Measurements from ENCODE around the gene PIGS.

PIGS gene

GRCh38 chr17:28549236-28550132 is 21.8 kb downstream of the PIGS start:
- DNase-seq: peak; percentile 57 to 67

GRCh38 chr17:28548417-28549130 is 22.8 kb downstream of the PIGS start:
- DNase-seq: no peak

- peak; percentile 88 for DNase-seq
These were observed 23.5 kb downstream of the PIGS start for GRCh38 chr17:28547623-28548416.

DNA sequence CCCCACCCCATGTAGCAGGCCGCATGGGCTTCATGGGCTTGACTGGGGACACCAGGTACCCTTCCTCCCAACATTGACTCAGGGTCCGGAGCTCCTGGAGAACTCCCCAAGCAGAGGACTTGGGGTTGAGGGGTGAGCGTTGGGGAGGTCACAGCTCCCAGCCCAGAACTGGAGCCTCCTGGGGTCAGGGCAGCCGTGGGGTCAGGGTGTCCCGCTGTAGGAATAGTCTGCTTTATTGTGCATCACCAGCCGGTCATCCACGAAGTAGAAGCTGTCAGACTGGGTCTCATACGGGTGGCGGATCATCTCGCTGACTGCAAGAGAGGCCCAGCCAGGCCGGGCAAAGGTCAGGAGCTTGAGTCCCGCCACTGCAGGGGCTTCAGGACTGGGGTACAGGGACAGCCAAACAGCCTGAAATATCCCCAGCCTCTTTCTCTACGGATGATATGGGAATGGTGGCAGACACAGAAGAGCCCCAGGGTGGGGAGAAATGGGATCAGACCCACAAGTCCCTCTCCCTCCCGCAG is 24.2 kb downstream of the PIGS start:
- DNase-seq: no peak

DNA sequence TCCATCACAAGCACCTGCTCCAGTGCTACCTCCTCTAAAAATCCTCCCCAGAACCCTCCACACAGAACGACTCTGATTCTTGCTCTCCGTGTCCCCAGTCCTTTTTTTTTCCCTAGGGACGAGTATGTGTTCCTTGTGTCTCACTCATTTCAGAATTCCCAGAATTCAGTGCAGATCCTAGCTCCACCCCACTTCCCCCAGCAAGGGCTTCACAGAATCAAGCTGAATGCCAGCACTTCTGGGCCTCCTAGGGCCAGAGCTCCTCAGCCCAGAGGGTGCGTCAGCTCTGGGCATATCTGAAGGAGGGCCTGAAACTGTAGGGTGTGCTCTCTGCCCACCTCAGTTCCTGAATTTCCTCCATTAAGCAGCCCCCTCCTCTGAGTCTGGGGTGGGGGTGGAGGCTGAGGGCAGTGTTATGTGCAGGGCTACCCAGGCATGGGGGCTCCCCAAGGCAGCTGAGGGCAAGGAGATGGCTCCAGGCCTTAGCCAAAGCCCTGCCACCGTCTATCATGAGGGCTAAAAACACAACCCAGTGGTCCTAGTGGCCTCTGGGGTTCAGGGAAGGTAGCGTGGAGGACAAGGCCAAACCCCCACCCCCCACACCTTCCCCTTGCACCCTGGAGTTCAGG is 25.4 kb downstream of the PIGS start:
- DNase-seq: no peak

- DNase-seq: no peak
These were observed 26.2 kb downstream of the PIGS start for GRCh38 chr17:28545141-28545503.

- DNase-seq: no peak
These were observed 26.8 kb downstream of the PIGS start for GRCh38 chr17:28544402-28545140.

- DNase-seq: no peak
These were observed 29.9 kb downstream of the PIGS start for GRCh38 chr17:28541439-28541838.

GRCh38 chr17:28540231-28540630 is 31.1 kb downstream of the PIGS start:
- no peak for DNase-seq

DNA sequence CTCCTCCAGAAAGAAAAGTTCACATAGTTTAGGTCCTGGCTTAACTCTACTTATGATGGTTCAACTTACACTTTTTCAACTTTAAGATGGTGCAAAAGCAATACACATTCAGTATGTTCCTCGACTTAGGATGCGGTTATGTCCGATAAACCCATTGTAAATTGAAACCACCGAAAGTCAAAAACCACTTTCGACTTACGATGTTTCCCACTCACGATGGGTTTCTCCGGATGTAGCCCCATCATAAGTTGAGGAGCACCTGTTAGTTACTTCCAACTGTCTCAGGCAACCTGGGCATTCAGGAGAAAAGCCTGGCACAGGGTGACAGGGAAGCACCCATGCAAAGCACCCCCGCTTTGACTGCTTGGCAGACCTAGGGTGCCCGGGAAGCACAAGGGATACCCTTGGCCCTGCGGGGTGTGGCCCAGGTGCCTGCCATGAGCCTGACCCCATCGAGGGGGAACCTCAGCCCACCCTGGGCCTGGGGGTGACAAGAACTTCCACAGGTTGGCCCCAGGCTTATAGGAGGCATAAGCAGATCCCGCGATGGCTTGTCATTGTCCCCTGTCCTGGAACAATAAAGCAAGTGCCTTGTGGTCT is 32.9 kb downstream of the PIGS start:
- DNase-seq: no peak

- DNase-seq: no peak
These were observed 34.1 kb downstream of the PIGS start for GRCh38 chr17:28537219-28537610.

DNA sequence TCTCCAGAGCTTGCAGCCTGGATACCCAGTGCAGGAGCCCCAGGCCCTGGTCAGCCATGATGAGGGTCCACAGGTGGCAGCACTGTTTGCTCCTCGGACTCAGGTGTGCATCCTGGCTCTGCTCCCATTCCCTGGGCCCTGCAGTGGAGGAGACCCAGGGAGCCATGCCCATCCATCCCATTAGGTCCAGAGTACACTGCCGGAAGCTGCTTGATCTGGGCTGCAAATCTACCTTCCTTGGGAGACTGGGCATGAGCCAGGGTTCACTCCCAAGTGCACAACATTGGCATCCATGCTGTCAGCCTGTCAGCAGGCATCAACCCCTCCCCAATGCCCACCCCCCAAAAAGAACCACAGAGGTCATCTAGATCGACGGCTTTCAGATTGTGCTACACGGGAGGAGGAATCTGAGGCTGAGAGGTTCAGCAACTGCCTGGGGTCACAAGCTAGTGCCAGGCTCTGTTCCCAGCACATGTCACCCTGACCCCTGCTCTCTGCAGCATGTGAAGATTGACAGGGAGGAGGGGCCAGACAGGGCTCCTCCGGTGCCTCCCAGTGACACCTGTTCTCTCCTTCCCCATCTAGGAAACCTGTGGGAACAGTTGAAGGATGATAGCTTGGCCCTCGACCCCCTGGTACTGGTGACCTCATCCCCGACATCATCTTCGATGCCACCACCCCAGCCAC is 34.6 kb downstream of the PIGS start:
- DNase-seq: no peak

DNA sequence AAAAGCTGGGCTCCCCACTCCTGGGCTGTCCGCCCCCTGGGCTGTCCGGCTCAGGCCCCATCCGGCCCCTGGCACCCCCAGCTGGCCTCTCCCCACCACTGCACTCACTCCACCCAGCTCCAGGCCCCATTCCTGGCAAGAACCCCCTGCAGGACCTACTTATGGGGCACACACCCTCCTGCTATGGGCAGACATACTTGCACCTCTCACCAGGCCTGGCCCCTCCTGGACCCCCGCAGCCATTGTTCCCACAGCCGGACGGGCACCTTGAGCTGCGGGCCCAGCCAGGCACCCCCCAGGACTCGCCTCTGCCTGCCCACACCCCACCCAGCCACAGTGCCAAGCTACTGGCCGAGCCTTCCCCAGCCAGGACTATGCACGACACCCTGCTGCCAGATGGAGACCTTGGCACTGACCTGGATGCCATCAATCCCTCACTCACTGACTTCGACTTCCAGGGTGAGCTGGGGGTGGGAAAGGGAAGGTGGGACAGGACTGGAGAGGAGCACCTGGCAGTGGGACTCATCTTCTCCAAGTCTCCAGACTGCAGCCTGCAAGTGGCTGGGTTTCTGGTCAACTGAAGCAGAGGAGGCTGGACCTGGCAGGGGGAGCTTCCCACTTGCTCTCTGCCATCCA is 36.5 kb downstream of the PIGS start:
- no peak for DNase-seq

GRCh38 chr17:28533091-28533807 is 38.1 kb downstream of the PIGS start:
- DNase-seq: no peak

DNA sequence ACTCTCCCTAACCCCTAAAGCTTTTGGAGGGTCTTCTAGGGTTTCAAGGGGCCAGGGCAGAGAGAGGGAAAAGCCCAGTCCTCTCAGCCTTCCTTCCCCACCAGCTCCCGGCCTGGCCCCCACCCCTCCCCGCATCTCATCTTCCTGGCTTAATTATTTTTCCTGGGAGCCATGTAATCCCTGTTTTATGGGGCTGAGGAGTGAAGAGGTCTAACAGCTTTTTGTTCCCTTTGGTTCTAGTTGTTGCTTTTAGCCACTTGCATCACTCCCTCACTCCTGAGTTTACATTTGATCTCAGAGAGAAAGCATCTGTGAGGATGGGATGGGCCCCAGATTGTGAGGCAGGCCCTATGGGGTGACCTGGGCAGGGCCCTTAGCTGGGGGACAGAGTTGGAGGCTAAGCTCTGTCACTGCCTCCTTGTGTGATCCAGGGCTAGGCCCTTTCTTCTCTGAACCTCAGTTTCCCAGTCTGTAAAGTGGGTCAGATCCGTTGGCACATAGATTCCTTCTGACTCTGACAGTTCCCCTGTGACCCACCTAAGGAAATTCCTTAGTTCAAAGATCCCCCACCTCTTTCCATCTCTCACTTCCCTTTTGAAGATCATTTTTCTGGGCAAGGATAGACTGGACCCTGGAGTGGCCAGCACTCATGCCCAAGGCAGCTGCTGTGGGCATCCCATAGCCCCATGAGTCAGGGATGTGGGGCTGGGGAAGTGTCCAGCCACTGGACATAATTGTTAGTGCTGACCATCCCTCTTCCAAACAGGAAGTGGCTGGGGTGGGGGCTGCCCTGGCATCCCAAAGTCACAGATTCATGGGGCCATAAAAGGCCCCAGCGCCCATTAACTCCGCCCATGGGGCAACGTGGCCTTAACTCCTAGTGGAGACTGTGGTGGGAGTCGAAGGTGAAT is 39.0 kb downstream of the PIGS start:
- DNase-seq: no peak

DNA sequence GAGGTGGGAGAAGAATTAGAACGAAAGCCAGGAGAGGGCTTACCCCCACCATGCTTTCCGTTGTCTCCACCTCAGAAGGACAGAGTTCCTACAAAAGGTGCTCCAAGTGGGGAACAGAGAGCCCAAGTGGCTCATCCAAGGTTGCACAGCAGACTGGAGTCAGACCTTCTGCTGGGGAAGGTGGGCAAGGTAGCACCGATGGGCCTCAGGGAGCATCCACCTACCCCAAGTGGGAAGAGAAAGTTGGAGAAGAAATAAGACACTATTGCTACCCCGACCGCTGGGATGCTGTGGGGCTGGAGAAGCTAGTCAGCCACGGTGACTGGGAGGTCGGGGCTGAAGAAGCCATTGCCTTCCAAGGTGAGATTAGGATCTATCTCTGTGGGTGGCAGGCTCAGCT is 40.4 kb downstream of the PIGS start:
- DNase-seq: no peak

DNA sequence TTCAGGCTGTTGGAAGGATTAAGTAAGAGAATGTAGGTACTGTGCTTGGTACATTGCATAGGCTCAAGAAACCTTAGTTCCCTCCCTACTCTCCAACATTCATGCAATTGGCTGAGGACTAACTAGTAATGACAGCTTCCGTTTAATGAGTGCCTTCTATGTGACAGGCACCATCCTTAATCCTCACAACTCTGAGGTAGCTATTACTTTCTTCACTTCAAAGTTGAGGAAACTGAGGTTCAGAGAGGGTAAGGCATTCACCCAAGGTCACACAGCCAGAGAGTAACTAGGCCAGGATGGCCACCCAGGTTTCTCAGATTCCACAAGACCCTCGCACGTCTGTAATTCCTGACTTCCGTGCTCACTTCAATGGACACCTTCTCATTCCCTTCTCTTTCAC is 41.1 kb downstream of the PIGS start:
- DNase-seq: no peak

DNA sequence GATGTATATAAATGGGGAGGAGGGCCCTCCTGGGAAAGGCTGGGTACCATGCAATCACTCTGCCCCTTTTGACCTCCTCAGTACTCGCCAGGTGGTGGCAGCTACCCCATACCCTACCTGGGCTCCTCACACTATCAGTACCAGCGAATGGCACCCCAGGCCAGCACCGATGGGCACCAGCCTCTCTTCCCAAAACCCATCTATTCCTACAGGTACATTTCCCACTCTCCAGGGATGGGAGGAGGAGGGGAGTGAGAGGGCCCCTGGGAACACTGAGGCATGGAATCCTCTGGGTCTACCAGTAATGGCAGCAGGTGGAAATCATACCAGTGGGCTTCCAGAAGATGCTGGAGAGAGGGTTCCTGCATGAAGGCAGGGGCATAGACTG is 42.3 kb downstream of the PIGS start:
- DNase-seq: no peak

Data from activated T-cell treated with anti-CD3 and anti-CD28 coated beads, Interleukin-2, amount 50 U/mL, for 48 hours (primary cell).